OCI-LY1 (cell line): ENCODE measurements around the gene CTNNA2.

ENCODE experiments used
- CTCF ChIP-seq: fragments of 200-600 bp; sonication (generic), shearing (Covaris generic); IDR thresholded peaks from 2 replicates; pipeline ENCODE4 v1.5.1; 2017; ENCODE audit warnings: mild to moderate bottlenecking, antibody characterized with exemption, low read length, moderate library complexity, mixed read lengths
- EZH2 ChIP-seq: fragments of 200-600 bp; sonication (generic), shearing (Covaris generic); IDR thresholded peaks from 2 replicates; pipeline ENCODE4 v1.8.0; 2017; ENCODE audit warnings: borderline replicate concordance, mixed run types, mild to moderate bottlenecking, antibody characterized with exemption, low read length, moderate library complexity, mixed read lengths

- TF ChIP-seq CTCF = no peak
- TF ChIP-seq EZH2 = no peak
These were observed 850.5 kb downstream of the CTNNA2 start for GRCh38 chr2:80363330-80363729.
